ENCODE measurements around the gene SPATA7. TPM values are rescaled to one million over a fixed set of nuclear protein-coding genes. Genes with fewer than 3 reads are reported as not detected.

SPATA7 gene, protein sequence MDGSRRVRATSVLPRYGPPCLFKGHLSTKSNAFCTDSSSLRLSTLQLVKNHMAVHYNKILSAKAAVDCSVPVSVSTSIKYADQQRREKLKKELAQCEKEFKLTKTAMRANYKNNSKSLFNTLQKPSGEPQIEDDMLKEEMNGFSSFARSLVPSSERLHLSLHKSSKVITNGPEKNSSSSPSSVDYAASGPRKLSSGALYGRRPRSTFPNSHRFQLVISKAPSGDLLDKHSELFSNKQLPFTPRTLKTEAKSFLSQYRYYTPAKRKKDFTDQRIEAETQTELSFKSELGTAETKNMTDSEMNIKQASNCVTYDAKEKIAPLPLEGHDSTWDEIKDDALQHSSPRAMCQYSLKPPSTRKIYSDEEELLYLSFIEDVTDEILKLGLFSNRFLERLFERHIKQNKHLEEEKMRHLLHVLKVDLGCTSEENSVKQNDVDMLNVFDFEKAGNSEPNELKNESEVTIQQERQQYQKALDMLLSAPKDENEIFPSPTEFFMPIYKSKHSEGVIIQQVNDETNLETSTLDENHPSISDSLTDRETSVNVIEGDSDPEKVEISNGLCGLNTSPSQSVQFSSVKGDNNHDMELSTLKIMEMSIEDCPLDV
- total RNA-seq (2014; rRNA removed; shearing (Covaris generic); ENCODE audit: low replicate concordance) = 12.6 and 29.4 TPM in 2 replicates

DNA sequence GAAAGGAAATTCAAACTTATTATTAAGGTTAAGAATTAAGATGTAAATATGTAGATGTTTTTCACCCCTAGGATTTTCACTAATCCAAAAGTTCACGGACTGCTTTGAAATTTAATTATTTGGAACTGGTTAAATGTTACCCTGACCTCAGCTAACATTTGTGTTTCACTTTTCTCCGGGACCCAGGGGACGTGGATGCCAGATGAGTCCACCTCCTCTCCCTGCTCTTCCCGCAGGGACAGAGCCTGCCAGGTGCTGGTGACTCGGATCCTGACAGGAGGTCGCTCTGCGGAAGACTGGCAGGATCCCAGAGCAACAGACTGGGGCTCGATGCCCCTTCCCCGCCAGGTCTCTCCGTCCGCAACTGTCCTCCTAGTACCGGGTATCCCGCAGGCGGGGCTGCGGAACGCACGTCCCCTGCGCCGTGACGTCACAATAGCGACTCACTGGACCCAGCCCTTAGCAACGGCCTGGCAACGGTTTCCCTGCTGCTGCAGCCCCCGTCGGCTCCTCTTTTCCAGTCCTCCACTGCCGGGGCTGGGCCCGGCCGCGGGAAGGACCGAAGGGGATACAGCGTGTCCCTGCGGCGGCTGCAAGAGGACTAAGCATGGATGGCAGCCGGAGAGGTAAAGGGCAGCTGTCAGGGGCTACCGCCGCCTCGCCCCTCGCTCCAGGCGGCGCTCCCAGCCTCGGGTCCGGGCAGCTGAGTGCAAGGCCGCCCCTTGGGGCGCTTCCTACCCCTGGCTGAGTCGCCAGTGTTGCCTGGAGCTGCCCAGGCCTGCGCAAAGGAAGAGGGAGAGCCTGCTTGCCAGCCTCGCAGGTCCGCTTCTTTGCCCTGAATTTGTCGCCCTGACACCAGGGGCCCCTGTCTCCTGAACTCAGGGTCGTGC lies at the start of gene SPATA7:
TSS of gene SPATA7 (plus strand) at position 446 of the 890 bp plus-strand sequence. CDS start at position 608, 162 bp downstream.
- Histone ChIP-seq H3K36me3 (ENCODE audit: insufficient read depth, low read length) (no peaks in the 10 kb centered on the region), H3K9me2 (replicated peaks; ENCODE audit: insufficient read depth, low read length) (no peaks in the 10 kb centered on the region), H3K79me2 (ENCODE audit: low read length) (no peaks in the 10 kb centered on the region), H2AFZ (ENCODE audit: low read length) (peak within 1 kb of the TSS; percentile 100), H3K4me3 (ENCODE audit: low read length) (peak within 1 kb of the TSS; percentile 94), H3K4me2 (ENCODE audit: low read depth, low read length, poor library complexity, severe bottlenecking) (peak within 1 kb of the TSS; percentile 98), H3K4me1 (ENCODE audit: low read length) (peaks cover 18% of the 10 kb centered on the region), H3K9me3 (ENCODE audit: low read length) (no peaks in the 10 kb centered on the region), H3K27me3 (ENCODE audit: low read length) (no peaks in the 10 kb centered on the region), H3K27ac (ENCODE audit: low read length) (no peak within 1 kb of the TSS), H4K20me1 (ENCODE audit: insufficient read depth, low read depth, low read length) (no peaks in the 10 kb centered on the region), H3K9ac (ENCODE audit: low read length) (peak within 1 kb of the TSS; percentile 90)
- DNase-seq = peak; percentile 97

DNA sequence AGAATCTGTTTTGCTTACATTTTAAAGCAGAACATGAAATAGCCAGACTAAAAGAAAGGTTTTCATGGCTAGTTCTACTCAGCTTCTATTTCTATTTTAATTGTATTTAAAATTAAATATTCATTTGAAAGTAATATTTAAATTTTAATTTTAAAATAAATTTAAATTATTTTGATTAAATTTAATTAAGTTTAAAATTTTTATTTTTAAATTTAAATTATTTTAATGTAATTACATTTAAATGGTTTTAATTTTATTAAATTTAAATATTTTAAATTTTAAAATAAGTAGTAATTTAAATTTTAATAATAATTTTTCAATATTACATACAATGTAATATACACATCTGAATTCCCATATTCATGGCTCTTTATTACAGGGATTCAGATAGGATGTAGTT lies 45.1 kb upstream of the SPATA7 start:
- H3K9me3 ChIP-seq (ENCODE audit: low read length) = no peaks in the 10 kb centered on the region
- no peak for DNase-seq

DNA sequence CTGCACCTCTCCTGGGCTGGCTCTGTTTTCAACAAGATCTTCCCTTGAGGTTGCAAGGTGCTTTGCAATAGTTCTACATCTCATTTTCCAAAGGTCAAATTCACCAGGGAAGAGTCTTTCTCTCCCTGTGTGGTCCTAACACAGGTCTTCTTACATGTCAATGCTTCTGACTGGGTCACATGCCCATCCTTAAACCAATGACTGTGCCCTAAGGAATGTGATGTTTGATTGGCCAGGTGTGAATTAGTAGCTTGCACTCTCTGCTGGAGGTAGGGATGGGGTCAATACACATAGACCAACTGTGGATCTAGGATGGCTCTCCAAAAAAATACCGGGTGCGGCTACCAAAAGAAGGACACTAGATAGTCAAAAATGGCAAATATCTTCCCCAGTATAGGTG lies 42.5 kb upstream of the SPATA7 start:
- no peak overlapping the region for H3K4me3 ChIP-seq (ENCODE audit: low read length)

More for the DNA sequence above, 45.1 kb upstream of the SPATA7 start:
- no peaks in the 10 kb centered on the region for H3K36me3 ChIP-seq (ENCODE audit: insufficient read depth, low read length)
- H2AFZ ChIP-seq (ENCODE audit: low read length) = no peak overlapping the region
- no peaks in the 10 kb centered on the region for H3K9me2 ChIP-seq (replicated peaks; ENCODE audit: insufficient read depth, low read length)
- no peak overlapping the region for H3K9ac ChIP-seq (ENCODE audit: low read length)
- H3K27ac ChIP-seq (ENCODE audit: low read length) = no peak overlapping the region
- H3K27me3 ChIP-seq (ENCODE audit: low read length) = no peaks in the 10 kb centered on the region; the same call in 1 of the 2 replicates
- H4K20me1 ChIP-seq (ENCODE audit: insufficient read depth, low read depth, low read length) = no peaks in the 10 kb centered on the region
- no peak overlapping the region for H3K4me3 ChIP-seq (ENCODE audit: low read length)
- H3K4me2 ChIP-seq (ENCODE audit: low read depth, low read length, poor library complexity, severe bottlenecking) = no peak overlapping the region
- no peaks in the 10 kb centered on the region for H3K79me2 ChIP-seq (ENCODE audit: low read length)
- no peaks in the 10 kb centered on the region for H3K4me1 ChIP-seq (ENCODE audit: low read length)

DNA sequence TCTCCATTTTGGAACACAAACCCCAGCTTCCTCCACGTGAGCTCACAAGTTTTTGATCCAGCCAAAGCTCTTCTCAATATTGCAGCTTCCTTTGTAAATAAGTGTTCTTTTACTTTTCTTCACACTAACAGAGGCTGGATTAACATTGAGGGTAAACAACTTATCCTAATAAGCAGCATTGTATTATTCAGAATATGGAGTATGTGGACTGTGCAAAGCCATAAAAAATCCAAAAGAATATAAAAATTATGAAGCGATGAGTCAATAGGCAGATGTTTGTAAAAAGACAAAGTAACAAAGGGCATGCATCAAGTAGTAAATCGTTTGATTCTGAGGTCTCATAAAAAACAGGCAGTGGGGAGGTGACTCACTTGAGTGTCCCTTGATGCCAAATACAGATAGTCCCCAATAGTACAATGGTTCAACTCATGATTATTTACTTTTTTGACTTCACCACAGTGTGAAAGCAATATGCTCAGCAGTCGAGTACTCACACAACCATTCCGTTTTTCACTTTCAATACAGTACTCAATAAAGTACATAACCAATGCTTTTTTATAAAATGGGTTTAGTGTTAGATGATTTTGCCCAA lies 39.3 kb upstream of the SPATA7 start:
- H3K4me3 ChIP-seq (ENCODE audit: low read length) = no peak overlapping the region
- no peaks in the 10 kb centered on the region for H3K9me2 ChIP-seq (replicated peaks; ENCODE audit: insufficient read depth, low read length)
- H3K9me3 ChIP-seq (ENCODE audit: low read length) = no peaks in the 10 kb centered on the region
- H3K4me2 ChIP-seq (ENCODE audit: low read depth, low read length, poor library complexity, severe bottlenecking) = no peak overlapping the region
- H4K20me1 ChIP-seq (ENCODE audit: insufficient read depth, low read depth, low read length) = no peaks in the 10 kb centered on the region
- no peak overlapping the region for H2AFZ ChIP-seq (ENCODE audit: low read length)
- H3K9ac ChIP-seq (ENCODE audit: low read length) = no peak overlapping the region
- no peak for DNase-seq
- no peak overlapping the region for H3K27ac ChIP-seq (ENCODE audit: low read length)
- no peaks in the 10 kb centered on the region for H3K4me1 ChIP-seq (ENCODE audit: low read length)
- no peaks in the 10 kb centered on the region for H3K27me3 ChIP-seq (ENCODE audit: low read length)
- H3K36me3 ChIP-seq (ENCODE audit: insufficient read depth, low read length) = no peaks in the 10 kb centered on the region
- no peaks in the 10 kb centered on the region for H3K79me2 ChIP-seq (ENCODE audit: low read length)

More for the DNA sequence above, 42.5 kb upstream of the SPATA7 start:
- Histone ChIP-seq H3K4me1 (ENCODE audit: low read length) (no peaks in the 10 kb centered on the region), H3K27ac (ENCODE audit: low read length) (no peak overlapping the region), H3K79me2 (ENCODE audit: low read length) (no peaks in the 10 kb centered on the region), H3K9me2 (replicated peaks; ENCODE audit: insufficient read depth, low read length) (no peaks in the 10 kb centered on the region), H3K9ac (ENCODE audit: low read length) (no peak overlapping the region), H3K4me2 (ENCODE audit: low read depth, low read length, poor library complexity, severe bottlenecking) (no peak overlapping the region), H2AFZ (ENCODE audit: low read length) (no peak overlapping the region), H4K20me1 (ENCODE audit: insufficient read depth, low read depth, low read length) (no peaks in the 10 kb centered on the region), H3K9me3 (ENCODE audit: low read length) (no peaks in the 10 kb centered on the region), H3K27me3 (ENCODE audit: low read length) (no peaks in the 10 kb centered on the region), H3K36me3 (ENCODE audit: insufficient read depth, low read length) (no peaks in the 10 kb centered on the region)
- DNase-seq = no peak

DNA sequence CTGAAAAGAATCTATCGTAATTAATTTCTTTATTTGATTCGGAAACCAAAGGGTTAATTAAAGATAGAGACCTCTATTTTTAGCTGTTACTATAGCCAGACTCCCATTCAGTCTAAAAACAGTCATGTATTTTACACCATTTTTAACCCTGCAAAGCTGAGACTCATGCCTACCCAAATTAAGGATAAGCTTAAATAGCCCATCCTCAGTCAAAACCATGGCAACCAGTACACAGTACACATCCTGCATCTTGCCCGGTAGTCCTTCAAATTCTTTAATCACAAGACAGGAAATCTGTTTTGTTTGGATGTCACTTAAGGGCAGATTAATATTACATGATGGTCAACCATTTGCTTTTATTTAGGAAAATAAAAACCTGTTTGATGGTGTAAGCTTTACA lies 36.9 kb upstream of the SPATA7 start:
- Histone ChIP-seq H3K9ac (ENCODE audit: low read length) (no peak overlapping the region), H2AFZ (ENCODE audit: low read length) (no peak overlapping the region), H3K27me3 (ENCODE audit: low read length) (no peaks in the 10 kb centered on the region), H3K4me3 (ENCODE audit: low read length) (no peak overlapping the region), H3K4me1 (ENCODE audit: low read length) (no peaks in the 10 kb centered on the region), H3K9me3 (ENCODE audit: low read length) (no peaks in the 10 kb centered on the region), H3K27ac (ENCODE audit: low read length) (no peak overlapping the region), H3K36me3 (ENCODE audit: insufficient read depth, low read length) (no peaks in the 10 kb centered on the region), H3K9me2 (replicated peaks; ENCODE audit: insufficient read depth, low read length) (no peaks in the 10 kb centered on the region), H3K79me2 (ENCODE audit: low read length) (no peaks in the 10 kb centered on the region), H4K20me1 (ENCODE audit: insufficient read depth, low read depth, low read length) (no peaks in the 10 kb centered on the region), H3K4me2 (ENCODE audit: low read depth, low read length, poor library complexity, severe bottlenecking) (no peak overlapping the region)
- no peak for DNase-seq

DNA sequence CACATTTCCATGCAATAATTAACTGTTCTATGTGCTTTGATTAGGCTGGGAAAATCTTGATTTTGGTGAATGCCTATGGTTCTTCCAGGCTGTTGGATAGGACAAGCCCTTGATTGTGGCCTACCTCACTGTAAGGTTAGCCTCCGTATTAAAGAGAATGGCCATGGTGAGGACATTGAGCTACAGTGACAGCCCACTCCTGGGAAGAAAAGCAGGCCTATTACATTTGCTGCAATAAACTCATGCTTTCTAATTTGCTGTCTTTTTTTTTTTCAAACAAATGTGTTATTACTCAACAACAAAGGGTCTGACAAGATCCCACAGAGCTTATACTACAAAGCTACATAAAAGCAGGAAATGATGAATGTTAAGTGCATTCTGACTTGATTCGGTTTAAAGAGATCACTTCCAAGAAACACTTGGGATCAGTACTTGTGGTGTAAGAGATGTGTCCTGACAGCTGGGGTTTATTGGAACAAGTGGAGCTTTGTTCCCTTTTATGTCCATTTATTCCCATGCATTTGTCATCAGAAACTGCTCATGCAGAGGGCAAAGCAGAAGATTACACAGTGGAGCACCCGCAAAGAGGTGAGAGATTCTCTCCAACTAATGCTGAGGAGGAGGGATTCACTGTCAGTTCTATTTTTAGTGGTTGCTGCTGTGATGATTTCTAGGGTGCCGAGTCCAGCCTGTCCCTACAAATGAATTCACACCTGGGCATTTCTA lies 33.3 kb upstream of the SPATA7 start:
- Histone ChIP-seq H3K9me2 (replicated peaks; ENCODE audit: insufficient read depth, low read length) (no peaks in the 10 kb centered on the region), H3K79me2 (ENCODE audit: low read length) (no peaks in the 10 kb centered on the region), H3K27me3 (ENCODE audit: low read length) (no peaks in the 10 kb centered on the region), H3K4me1 (ENCODE audit: low read length) (no peaks in the 10 kb centered on the region), H4K20me1 (ENCODE audit: insufficient read depth, low read depth, low read length) (no peaks in the 10 kb centered on the region), H3K9ac (ENCODE audit: low read length) (no peak overlapping the region), H3K27ac (ENCODE audit: low read length) (no peak overlapping the region), H3K4me3 (ENCODE audit: low read length) (no peak overlapping the region), H3K36me3 (ENCODE audit: insufficient read depth, low read length) (no peaks in the 10 kb centered on the region), H3K9me3 (ENCODE audit: low read length) (no peaks in the 10 kb centered on the region), H2AFZ (ENCODE audit: low read length) (no peak overlapping the region), H3K4me2 (ENCODE audit: low read depth, low read length, poor library complexity, severe bottlenecking) (no peak overlapping the region)
- DNase-seq = no peak

DNA sequence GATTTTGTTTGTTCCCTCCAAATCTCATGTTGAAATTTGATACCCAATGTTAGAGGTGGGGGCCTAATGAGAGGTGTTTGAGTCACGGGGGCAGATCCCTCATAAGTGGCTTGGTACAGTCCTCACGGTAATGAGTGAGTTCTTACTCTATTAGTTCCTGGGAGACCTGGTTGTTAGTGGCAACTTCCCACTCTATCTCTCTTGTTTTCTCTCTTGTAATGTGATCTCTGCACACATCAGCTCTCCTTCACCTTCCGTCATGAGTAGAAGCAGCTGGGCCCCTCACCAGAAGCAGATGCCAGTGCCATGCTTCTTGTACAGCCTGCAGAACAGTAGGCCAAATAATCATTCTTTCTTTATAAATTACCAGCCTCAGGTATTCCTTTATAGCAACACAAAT lies 32.8 kb upstream of the SPATA7 start:
- H3K36me3 ChIP-seq (ENCODE audit: insufficient read depth, low read length) = no peaks in the 10 kb centered on the region
- no peak overlapping the region for H3K4me2 ChIP-seq (ENCODE audit: low read depth, low read length, poor library complexity, severe bottlenecking)
- no peak overlapping the region for H3K27ac ChIP-seq (ENCODE audit: low read length)
- H3K9ac ChIP-seq (ENCODE audit: low read length) = no peak overlapping the region
- H2AFZ ChIP-seq (ENCODE audit: low read length) = no peak overlapping the region
- no peaks in the 10 kb centered on the region for H3K9me3 ChIP-seq (ENCODE audit: low read length)
- no peaks in the 10 kb centered on the region for H4K20me1 ChIP-seq (ENCODE audit: insufficient read depth, low read depth, low read length)
- no peaks in the 10 kb centered on the region for H3K79me2 ChIP-seq (ENCODE audit: low read length)
- DNase-seq = no peak
- H3K4me3 ChIP-seq (ENCODE audit: low read length) = no peak overlapping the region
- no peaks in the 10 kb centered on the region for H3K9me2 ChIP-seq (replicated peaks; ENCODE audit: insufficient read depth, low read length)
- H3K27me3 ChIP-seq (ENCODE audit: low read length) = peaks cover 3% of the 10 kb centered on the region; the same call in 1 of the 2 replicates
- H3K4me1 ChIP-seq (ENCODE audit: low read length) = no peaks in the 10 kb centered on the region
